Measurements from ENCODE around the gene CYTH1.

CYTH1 gene

GRCh38 chr17:78712043-78712442, 70.0 kb downstream of the CYTH1 start:
- no peak overlapping the region for H2AFZ ChIP-seq (ENCODE audit: low read length)
- no peaks in the 10 kb centered on the region for H3K36me3 ChIP-seq (ENCODE audit: insufficient read depth, low read length)
- H3K27me3 ChIP-seq (ENCODE audit: insufficient read depth, low read length) = no peaks in the 10 kb centered on the region
- H3K9me3 ChIP-seq (ENCODE audit: low read length) = no peaks in the 10 kb centered on the region
- H3K4me2 ChIP-seq (ENCODE audit: low read length) = no peak overlapping the region
- no peak overlapping the region for H3K9ac ChIP-seq (ENCODE audit: low read length)
- no peaks in the 10 kb centered on the region for H3F3A ChIP-seq (ENCODE audit: insufficient read depth, low read length)
- no peak overlapping the region for H3K4me3 ChIP-seq (ENCODE audit: low read depth, low read length, poor library complexity, severe bottlenecking)
- H3K9me2 ChIP-seq (ENCODE audit: low read depth, low read length) = no peaks in the 10 kb centered on the region
- peaks cover 30% of the 10 kb centered on the region for H3K4me1 ChIP-seq (ENCODE audit: insufficient read depth, low read length, severe bottlenecking)
- no peak for TF ChIP-seq EZH2 (IDR thresholded peaks at IDR 0.05; ENCODE audit: borderline replicate concordance, low read length)
- no peak for TF ChIP-seq CTCF (IDR thresholded peaks at IDR 0.05; ENCODE audit: low read length)
- no peaks in the 10 kb centered on the region for H3K79me2 ChIP-seq (ENCODE audit: insufficient read depth, low read length)
- H4K20me1 ChIP-seq (ENCODE audit: insufficient read depth, low read length) = no peaks in the 10 kb centered on the region
- H3K27ac ChIP-seq (ENCODE audit: low read depth, low read length, poor library complexity, severe bottlenecking) = no peak overlapping the region

GRCh38 chr17:78710607-78711006, 71.5 kb downstream of the CYTH1 start:
- no peak overlapping the region for H3K27ac ChIP-seq (ENCODE audit: low read depth, low read length, poor library complexity, severe bottlenecking)
- no peaks in the 10 kb centered on the region for H3K27me3 ChIP-seq (ENCODE audit: insufficient read depth, low read length)
- TF ChIP-seq CTCF (IDR thresholded peaks at IDR 0.05; ENCODE audit: low read length) = no peak
- no peak for TF ChIP-seq EZH2 (IDR thresholded peaks at IDR 0.05; ENCODE audit: borderline replicate concordance, low read length)
- H3K36me3 ChIP-seq (ENCODE audit: insufficient read depth, low read length) = no peaks in the 10 kb centered on the region
- no peaks in the 10 kb centered on the region for H3K9me2 ChIP-seq (ENCODE audit: low read depth, low read length)
- no peak overlapping the region for H2AFZ ChIP-seq (ENCODE audit: low read length)
- H3K9ac ChIP-seq (ENCODE audit: low read length) = no peak overlapping the region
- H3F3A ChIP-seq (ENCODE audit: insufficient read depth, low read length) = no peaks in the 10 kb centered on the region
- no peaks in the 10 kb centered on the region for H4K20me1 ChIP-seq (ENCODE audit: insufficient read depth, low read length)
- H3K4me2 ChIP-seq (ENCODE audit: low read length) = no peak overlapping the region
- H3K79me2 ChIP-seq (ENCODE audit: insufficient read depth, low read length) = no peaks in the 10 kb centered on the region
- H3K4me1 ChIP-seq (ENCODE audit: insufficient read depth, low read length, severe bottlenecking) = peaks cover 37% of the 10 kb centered on the region
- no peaks in the 10 kb centered on the region for H3K9me3 ChIP-seq (ENCODE audit: low read length)
- H3K4me3 ChIP-seq (ENCODE audit: low read depth, low read length, poor library complexity, severe bottlenecking) = no peak overlapping the region

- H3K9me2 ChIP-seq (ENCODE audit: low read depth, low read length) = no peaks in the 10 kb centered on the region
- no peaks in the 10 kb centered on the region for H3K79me2 ChIP-seq (ENCODE audit: insufficient read depth, low read length)
- H3K27me3 ChIP-seq (ENCODE audit: insufficient read depth, low read length) = no peaks in the 10 kb centered on the region
- no peak for TF ChIP-seq CTCF (IDR thresholded peaks at IDR 0.05; ENCODE audit: low read length)
- TF ChIP-seq EZH2 (IDR thresholded peaks at IDR 0.05; ENCODE audit: borderline replicate concordance, low read length) = no peak
- no peak overlapping the region for H2AFZ ChIP-seq (ENCODE audit: low read length)
- H3K27ac ChIP-seq (ENCODE audit: low read depth, low read length, poor library complexity, severe bottlenecking) = no peak overlapping the region
- H3K36me3 ChIP-seq (ENCODE audit: insufficient read depth, low read length) = no peaks in the 10 kb centered on the region
- H4K20me1 ChIP-seq (ENCODE audit: insufficient read depth, low read length) = no peaks in the 10 kb centered on the region
- H3K4me3 ChIP-seq (ENCODE audit: low read depth, low read length, poor library complexity, severe bottlenecking) = no peak overlapping the region
- H3F3A ChIP-seq (ENCODE audit: insufficient read depth, low read length) = no peaks in the 10 kb centered on the region
- no peak overlapping the region for H3K9ac ChIP-seq (ENCODE audit: low read length)
- no peak overlapping the region for H3K4me2 ChIP-seq (ENCODE audit: low read length)
- peaks cover 40% of the 10 kb centered on the region for H3K4me1 ChIP-seq (ENCODE audit: insufficient read depth, low read length, severe bottlenecking)
- no peaks in the 10 kb centered on the region for H3K9me3 ChIP-seq (ENCODE audit: low read length)
These were observed 72.3 kb downstream of the CYTH1 start for GRCh38 chr17:78709751-78710181.
